GM18505 (cell line): ENCODE data around the gene HBG2.
"Not testable (repeated sequence)": the region's sequence is repeated elsewhere in the genome, so short reads cannot be mapped to it uniquely, and the experiment has no call there.

ENCODE experiments used
- ATAC-seq: cut with Tn5 transposase; IDR thresholded peaks from one replicate; pipeline ENCODE4 v1.9.1; 2021; ENCODE audit not compliant: unreplicated experiment
- POLR2A ChIP-seq: IDR thresholded peaks from 4 replicates; pipeline ENCODE4 v1.6.1; 2011; ENCODE audit warnings: borderline replicate concordance; ENCODE audit not compliant: insufficient read depth, insufficient read length; ENCODE audit errors: extremely low read depth

The HBG2 gene

DNA sequence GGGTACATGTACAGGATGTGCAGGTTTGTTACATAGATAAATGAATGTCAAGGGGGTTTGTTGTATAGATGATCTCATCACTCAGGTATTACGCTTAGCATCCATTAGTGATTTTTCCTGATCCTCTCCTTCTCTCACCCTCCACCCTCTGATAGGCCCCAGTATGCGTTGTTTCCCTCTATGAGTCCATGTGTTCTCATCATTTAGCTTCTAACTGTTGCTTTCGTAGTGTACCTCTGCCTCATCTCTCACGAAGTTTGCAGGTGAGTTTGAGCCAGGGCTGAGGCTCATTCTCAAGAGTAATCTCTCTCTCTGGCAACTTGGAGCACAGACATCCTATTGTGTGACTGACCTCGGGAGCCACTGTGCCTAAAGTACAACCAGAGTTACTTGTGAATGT is 19.8 kb upstream of the HBG2 start:
- no peak for ATAC-seq
- no peak for TF ChIP-seq POLR2A

DNA sequence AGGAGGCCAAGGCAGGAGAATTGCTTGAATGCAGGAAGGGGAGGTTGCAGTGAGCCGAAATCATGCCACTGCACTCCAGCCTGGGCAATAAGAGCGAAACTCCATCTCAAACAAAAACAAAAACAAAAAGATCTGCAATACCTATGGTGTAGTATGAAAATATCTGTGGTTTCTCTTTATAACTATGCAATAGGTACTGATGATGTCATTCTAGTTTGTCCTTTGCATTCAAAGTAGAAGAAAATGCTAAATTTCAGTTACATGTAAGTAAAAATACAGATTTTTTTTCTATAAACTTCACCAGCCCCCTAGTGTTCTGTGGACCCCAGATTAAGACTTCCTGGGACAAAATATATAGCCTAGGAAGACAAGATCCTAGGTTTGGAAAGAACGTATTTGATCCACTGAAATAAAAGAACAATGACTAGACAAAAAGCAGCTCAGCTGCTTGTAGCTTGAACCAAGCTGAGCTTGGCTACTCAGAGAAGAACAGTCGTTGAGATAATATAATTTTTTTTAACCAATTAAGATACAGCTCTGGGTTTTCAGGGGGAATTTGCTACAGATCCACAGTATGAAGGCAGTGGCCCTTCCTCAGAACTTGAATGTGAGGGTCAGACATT is 17.9 kb upstream of the HBG2 start:
- no peak for TF ChIP-seq POLR2A
- no peak for ATAC-seq

DNA sequence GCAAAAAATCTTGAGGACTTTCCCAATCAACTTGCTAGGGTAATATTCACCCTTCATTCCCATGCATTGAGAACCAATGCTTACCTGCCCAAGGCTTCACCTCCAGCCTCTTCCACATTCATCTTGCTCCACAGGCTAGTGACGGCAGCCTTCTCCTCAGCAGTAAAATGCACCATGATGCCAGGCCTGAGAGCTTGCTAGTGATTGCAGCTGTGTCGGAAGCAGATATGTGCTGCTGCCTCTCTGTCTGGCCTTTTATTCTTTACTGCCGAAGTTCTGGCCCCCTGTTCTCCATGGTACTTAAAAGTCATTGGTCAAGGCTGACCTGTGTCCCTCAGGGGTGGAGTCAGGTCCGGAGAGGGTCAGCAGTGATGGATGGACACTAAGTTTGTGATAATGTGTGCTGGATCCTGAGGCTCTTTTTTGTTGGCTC is 15.2 kb upstream of the HBG2 start, which contains the start of gene HBE1:
Gene HBE1 (minus strand): TSS at position 231 of the 433 bp plus-strand sequence. CDS start 55 bp downstream, at position 176.
- no peak for ATAC-seq
- TF ChIP-seq POLR2A = no peak

DNA sequence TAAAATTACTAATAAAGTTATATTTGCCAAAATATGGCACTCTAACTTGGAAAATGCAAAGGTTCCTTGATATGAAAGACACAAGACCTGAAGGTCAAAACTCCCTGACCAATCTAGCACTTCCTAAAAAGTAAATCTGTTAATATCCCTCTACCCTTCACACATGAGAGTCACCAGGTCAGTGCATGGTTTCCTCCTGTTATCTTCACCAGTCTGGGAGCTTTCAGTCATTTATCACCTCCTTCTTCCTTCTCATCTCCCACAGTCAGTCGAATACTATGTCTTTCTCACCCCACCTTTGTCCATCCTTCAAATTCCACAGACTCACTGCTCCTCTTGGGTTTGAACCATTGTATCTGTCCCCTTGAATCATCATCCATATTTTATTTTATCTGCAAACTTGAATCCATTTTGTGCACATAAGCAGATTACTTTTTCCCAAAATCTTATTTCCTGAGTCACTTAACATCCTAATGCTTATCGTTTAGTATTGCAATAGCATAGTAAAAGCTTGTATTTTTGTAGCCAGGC is 12.5 kb upstream of the HBG2 start:
- no peak for ATAC-seq
- no peak for TF ChIP-seq POLR2A

DNA sequence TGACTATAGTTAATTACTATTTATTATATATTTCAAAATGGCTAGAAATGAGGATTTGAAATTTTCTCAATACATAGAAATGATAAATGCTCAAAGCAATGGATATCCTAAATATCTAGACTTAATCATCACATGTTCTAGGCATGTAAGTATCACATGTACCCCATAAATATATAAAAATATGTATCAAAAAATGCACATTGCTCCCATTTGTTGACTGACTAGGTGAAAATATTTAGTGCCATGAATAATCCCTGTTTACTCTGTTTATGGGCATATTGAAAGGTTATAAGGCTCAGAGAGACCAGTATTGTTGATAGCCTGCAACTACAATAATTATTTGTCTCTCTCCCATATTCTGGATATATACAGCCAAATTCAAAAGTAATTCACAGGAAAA is 12.0 kb upstream of the HBG2 start:
- no peak for ATAC-seq
- no peak for TF ChIP-seq POLR2A

DNA sequence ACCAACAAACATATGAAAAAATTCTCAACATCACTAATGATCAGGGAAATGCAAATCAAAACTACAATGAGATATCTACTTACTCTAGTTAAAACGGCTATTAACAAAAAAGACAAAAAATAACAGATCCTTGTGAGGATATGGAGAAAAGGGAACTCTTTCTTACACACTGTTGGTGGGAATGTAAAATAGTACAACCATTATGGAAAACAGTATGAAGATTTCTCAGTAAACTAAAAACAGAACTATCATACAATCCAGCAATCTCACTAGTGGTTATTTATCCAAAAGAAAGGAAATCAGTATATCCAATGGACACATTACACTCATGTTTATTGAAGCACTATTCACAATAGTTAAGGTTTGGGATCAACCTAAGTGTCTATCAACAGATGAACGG is 11.3 kb upstream of the HBG2 start:
- no peak for ATAC-seq
- TF ChIP-seq POLR2A = no peak

DNA sequence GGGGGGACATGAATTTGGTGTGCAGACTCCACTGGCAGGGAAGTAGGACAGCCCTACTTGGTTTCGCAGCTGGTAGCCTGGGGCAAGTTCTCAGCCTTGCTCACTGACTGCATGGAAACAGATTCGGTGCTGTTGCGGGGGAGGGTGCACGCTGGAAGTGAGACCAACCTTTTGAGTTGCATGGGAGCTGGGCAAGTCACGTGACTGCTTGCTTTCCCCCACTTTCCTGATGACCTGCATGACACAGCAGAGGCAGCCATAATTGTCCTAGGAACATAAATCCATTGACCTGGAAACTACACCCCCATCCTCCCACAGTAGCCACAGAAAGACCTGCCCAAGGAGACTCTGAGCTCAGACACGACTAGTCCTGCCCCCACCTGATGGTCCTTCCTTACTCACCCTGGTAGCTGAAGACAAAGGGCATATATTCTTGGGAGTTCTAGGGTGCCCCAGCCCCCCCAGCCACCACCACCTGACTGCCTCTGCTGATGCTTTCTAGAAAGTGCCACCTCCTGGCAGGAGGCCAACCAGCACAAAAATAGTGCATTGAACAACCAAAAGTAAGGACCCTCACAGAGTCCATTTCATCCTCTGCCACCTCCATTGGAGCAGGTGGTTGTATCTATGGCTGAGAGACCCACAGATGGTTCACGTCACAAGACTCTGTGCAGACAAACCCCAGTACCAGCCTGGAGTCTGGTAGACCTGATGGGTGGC is 4.1 kb upstream of the HBG2 start:
- TF ChIP-seq POLR2A = no peak
- no peak for ATAC-seq

DNA sequence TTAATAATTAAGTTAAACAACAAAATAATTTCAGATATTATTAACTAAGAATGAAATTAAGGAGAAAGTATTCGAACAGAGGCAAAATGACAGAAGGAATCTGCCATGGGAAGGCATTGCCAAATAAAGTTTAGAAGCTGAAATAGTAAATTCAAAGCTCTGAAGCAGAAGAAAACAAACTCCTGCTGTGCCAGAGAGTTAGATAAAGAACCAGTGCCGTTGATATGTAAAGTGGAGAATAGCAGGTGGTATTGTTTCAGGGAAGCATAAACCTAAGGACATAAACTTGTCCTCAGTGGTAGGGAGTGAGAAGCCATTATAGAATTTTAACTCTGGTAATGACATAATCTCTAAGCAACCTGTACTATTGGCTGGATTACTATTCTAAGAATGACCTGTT is 2.7 kb upstream of the HBG2 start:
- no peak for TF ChIP-seq POLR2A
- ATAC-seq = no peak

DNA sequence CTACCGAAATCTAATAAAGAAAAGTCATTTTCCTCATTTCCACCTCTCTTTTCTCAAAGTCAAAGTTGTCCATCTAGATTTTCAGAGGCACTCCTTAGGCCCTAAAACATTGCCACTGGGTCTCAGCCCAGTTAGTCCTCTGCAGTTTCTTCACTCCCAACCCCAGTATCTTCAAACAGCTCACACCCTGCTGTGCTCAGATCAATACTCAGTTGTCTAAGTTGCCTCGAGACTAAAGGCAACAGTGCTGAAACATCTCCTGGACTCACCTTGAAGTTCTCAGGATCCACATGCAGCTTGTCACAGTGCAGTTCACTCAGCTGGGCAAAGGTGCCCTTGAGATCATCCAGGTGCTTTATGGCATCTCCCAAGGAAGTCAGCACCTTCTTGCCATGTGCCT is 558 bp downstream of the HBG2 start:
- ATAC-seq = not testable (repeated sequence)

DNA sequence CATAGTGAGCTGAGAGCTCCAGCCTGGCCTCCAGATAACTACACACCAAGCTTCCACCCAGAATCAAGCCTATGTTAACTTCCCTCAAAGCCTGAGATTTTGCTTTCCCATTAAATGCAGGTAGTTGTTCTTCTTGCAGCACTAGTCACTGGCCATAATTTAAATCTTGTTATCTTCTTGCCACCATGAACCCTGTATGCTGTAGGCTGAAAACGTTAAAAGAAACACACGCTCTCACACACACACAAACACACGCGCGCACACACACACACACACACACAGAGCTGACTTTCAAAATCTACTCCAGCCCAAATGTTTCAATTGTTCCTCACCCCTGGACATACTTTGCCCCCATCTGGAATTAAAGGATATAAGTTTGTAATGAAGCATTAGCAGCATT is 1.1 kb downstream of the HBG2 start:
- not testable (repeated sequence) for ATAC-seq

DNA sequence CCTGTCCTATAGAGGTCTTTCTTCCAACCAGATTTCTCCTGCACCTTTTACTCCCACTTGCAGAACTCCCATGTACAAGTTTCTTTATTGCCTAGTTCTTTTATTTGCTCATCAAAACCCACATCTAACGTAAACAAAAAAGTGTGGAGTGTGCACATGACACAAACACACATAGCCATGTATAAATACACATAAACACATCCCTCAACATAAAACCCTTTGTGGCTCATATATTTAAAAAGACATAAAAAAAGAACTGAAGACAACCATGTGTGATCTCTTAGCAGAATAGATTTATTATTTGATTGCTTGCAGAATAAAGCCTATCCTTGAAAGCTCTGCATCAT is 1.7 kb downstream of the HBG2 start:
- no peak for ATAC-seq

DNA sequence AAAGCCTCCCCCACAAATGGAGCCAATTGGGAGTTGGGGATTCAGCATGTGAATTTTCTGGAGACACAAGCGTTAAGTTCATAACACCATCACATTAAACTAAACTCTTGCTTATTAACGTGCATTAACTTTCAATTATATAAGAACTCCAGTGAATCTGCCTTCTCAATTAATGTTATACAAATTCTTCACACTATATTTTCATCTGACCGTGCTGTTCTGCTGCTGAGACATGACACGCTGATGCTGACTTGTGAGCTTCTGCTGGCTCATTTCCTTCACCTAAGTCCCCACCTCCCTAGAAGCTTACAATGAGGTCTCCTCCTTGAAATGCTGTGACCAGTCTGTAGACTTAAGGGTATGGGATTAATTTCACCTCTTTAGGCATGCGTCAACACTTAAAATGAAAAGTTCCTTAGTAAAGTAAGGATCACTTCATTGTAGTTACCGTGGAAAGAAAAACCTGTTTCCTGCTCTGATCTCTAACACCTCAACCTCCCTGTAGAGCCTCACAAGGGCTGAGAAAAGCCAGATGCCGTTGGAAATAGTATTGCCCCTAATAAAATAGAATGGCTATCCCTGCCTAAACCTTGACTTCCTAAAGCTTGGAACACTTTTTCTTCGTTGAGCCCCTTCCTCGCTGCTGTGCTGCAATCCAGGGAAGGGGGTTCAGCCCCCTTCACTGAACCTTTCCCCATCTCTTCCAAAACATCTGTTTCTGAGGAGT is 2.2 kb downstream of the HBG2 start:
- no peak for TF ChIP-seq POLR2A
- ATAC-seq = no peak

More for the DNA sequence above, 1.7 kb downstream of the HBG2 start:
- no peak for TF ChIP-seq POLR2A

DNA sequence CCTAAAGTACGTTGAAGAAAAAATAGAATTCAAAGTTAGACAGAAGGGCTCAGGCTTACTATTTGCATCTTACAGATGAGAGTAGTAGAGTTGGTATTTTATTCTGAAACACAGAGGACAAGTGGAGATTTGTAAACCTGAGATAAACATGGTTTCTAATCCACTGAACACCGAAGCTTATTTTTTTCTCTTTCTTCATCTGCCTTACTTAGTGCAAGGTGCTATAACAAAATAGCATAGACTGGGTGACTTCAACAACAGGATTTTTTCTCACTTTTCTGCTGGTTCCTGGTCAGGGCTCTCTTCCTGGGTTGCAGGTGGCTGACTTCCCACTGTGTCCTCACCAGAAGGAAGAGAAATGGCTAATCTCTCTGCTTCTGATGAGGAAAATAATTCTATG is 2.8 kb downstream of the HBG2 start:
- no peak for ATAC-seq

More for the DNA sequence above, 2.8 kb downstream of the HBG2 start:
- no peak for TF ChIP-seq POLR2A
